H9 (cell line): ENCODE results near the gene ACTR2. TPM values are rescaled to one million over a fixed set of nuclear protein-coding genes. Genes with fewer than 3 reads are reported as not detected.
"Not testable (repeated sequence)": the region's sequence is repeated elsewhere in the genome, so short reads cannot be mapped to it uniquely, and the experiment has no call there.

Source experiments
- DNase-seq: peaks from one replicate; pipeline ENCODE4 v3.0.0-alpha.2; 2017
- H2AFZ ChIP-seq: one replicate; pipeline ENCODE4 v1.6.1; 2013; ENCODE audit warnings: mild to moderate bottlenecking, low read length, control low read depth, moderate library complexity
- H2AK5ac ChIP-seq: 2 replicates; pipeline ENCODE4 v1.6.1; 2013; ENCODE audit warnings: low read length, control low read depth, mixed read lengths; ENCODE audit not compliant: insufficient read length
- H2BK120ac ChIP-seq: one replicate; pipeline ENCODE4 v1.6.1; 2013; ENCODE audit warnings: low read depth, mild to moderate bottlenecking, low read length, control low read depth, inconsistent platforms; ENCODE audit not compliant: poor library complexity, severe bottlenecking
- H2BK12ac ChIP-seq: 2 replicates; pipeline ENCODE4 v1.6.1; 2013; ENCODE audit warnings: low read length, control low read depth, mixed read lengths, low read depth; ENCODE audit not compliant: insufficient read length
- H2BK15ac ChIP-seq: 2 replicates; pipeline ENCODE4 v1.6.1; 2013; ENCODE audit warnings: low read depth, low read length, control low read depth
- H2BK20ac ChIP-seq: one replicate; pipeline ENCODE4 v1.6.1; 2013; ENCODE audit warnings: low read depth, mild to moderate bottlenecking, low read length, control low read depth, inconsistent platforms; ENCODE audit not compliant: poor library complexity, severe bottlenecking
- H2BK5ac ChIP-seq: 2 replicates; pipeline ENCODE4 v1.6.1; 2013; ENCODE audit warnings: low read length, control low read depth, mixed read lengths; ENCODE audit not compliant: insufficient read length
- H3K14ac ChIP-seq: 2 replicates; pipeline ENCODE4 v1.6.1; 2013; ENCODE audit warnings: low read length, control low read depth; ENCODE audit not compliant: insufficient read depth
- H3K18ac ChIP-seq: 2 replicates; pipeline ENCODE4 v1.6.1; 2013; ENCODE audit warnings: low read depth, mild to moderate bottlenecking, mixed read lengths, low read length, control low read depth; ENCODE audit not compliant: insufficient read length
- H3K23ac ChIP-seq: 2 replicates; pipeline ENCODE4 v1.6.1; 2013; ENCODE audit warnings: low read length, control low read depth, mixed read lengths, low read depth; ENCODE audit not compliant: insufficient read length
- H3K23me2 ChIP-seq: 2 replicates; pipeline ENCODE4 v1.6.1; 2013; ENCODE audit warnings: low read depth, mild to moderate bottlenecking, mixed read lengths, low read length, control low read depth; ENCODE audit not compliant: insufficient read length, poor library complexity, severe bottlenecking
- H3K27ac ChIP-seq: 2 replicates; pipeline ENCODE4 v1.5.1; 2013; ENCODE audit warnings: low read length, control low read depth, mixed read lengths, low read depth; ENCODE audit not compliant: insufficient read length
- H3K27me3 ChIP-seq: 2 replicates; pipeline ENCODE4 v1.6.1; 2013; ENCODE audit warnings: low read length, control low read depth, inconsistent platforms; ENCODE audit not compliant: insufficient read depth
- H3K4ac ChIP-seq: 2 replicates; pipeline ENCODE4 v1.6.1; 2013; ENCODE audit warnings: low read depth, mild to moderate bottlenecking, control low read depth, inconsistent platforms, low read length, moderate library complexity
- H3K4me1 ChIP-seq: 2 replicates; pipeline ENCODE4 v1.6.1; 2013; ENCODE audit warnings: low read length, control low read depth, inconsistent platforms; ENCODE audit not compliant: insufficient read depth
- H3K4me2 ChIP-seq: 2 replicates; pipeline ENCODE4 v1.6.1; 2013; ENCODE audit warnings: low read length, control low read depth, mixed read lengths; ENCODE audit not compliant: insufficient read length, insufficient read depth
- H3K56ac ChIP-seq: 2 replicates; pipeline ENCODE4 v1.6.1; 2013; ENCODE audit warnings: low read depth, mild to moderate bottlenecking, mixed read lengths, low read length, control low read depth; ENCODE audit not compliant: insufficient read length
- H3K79me1 ChIP-seq: 2 replicates; pipeline ENCODE4 v1.6.1; 2013; ENCODE audit warnings: low read depth, mild to moderate bottlenecking, moderate library complexity, low read length, control low read depth, inconsistent platforms; ENCODE audit not compliant: insufficient read depth, poor library complexity, severe bottlenecking
- H3K79me2 ChIP-seq: 2 replicates; pipeline ENCODE4 v1.6.1; 2013; ENCODE audit warnings: low read length, control low read depth, inconsistent platforms; ENCODE audit not compliant: insufficient read depth
- H3K9ac ChIP-seq: 2 replicates; pipeline ENCODE4 v1.6.1; 2013; ENCODE audit warnings: low read length, control low read depth, mixed read lengths; ENCODE audit not compliant: insufficient read length; ENCODE audit errors: extremely low read depth
- H3K9me3 ChIP-seq: one replicate; pipeline ENCODE4 v1.6.1; 2013; ENCODE audit warnings: low read depth, low read length, inconsistent platforms; ENCODE audit not compliant: control insufficient read depth
- H3T11ph ChIP-seq: one replicate; pipeline ENCODE4 v1.6.1; 2013; ENCODE audit warnings: mild to moderate bottlenecking, low read length, control low read depth, inconsistent platforms
- H4K20me1 ChIP-seq: one replicate; pipeline ENCODE4 v1.6.1; 2013; ENCODE audit not compliant: control insufficient read depth, insufficient read length, insufficient read depth
- H4K5ac ChIP-seq: 2 replicates; pipeline ENCODE4 v1.6.1; 2013; ENCODE audit warnings: low read depth, mild to moderate bottlenecking, mixed read lengths, low read length, control low read depth; ENCODE audit not compliant: insufficient read length
- H4K8ac ChIP-seq: replicated peaks from 2 replicates; pipeline ENCODE4 v1.6.1; 2013; ENCODE audit warnings: low read length, control low read depth, mixed read lengths, low read depth; ENCODE audit not compliant: insufficient read length
- H4K91ac ChIP-seq: 2 replicates; pipeline ENCODE4 v1.6.1; 2013; ENCODE audit warnings: low read depth, mild to moderate bottlenecking, moderate library complexity, mixed read lengths, low read length, control low read depth; ENCODE audit not compliant: insufficient read length
- H3K27ac Mint-ChIP-seq, 3 experiments: 2 replicates in 2 of 3; 3 replicates in 1 of 3; pipeline ENCODE4 v1.8.0; 2020 to 2021; ENCODE audit warnings: mixed read lengths in 3 of 3, mild to moderate bottlenecking in 1 of 3, moderate library complexity in 1 of 3
- H3K27me3 Mint-ChIP-seq: 2 replicates; pipeline ENCODE4 v1.8.0; 2021; ENCODE audit warnings: low read depth, mild to moderate bottlenecking, moderate library complexity, mixed read lengths
- H3K36me3 Mint-ChIP-seq, 3 experiments: 2 replicates in 2 of 3; 3 replicates in 1 of 3; pipeline ENCODE4 v1.8.0; 2020 to 2021; ENCODE audit warnings: low read depth in 3 of 3, mixed read lengths in 3 of 3; ENCODE audit not compliant: insufficient read depth in 1 of 3
- H3K4me1 Mint-ChIP-seq, 2 experiments: 2 replicates each; pipeline ENCODE4 v1.8.0; 2020; ENCODE audit warnings: mixed read lengths in 2 of 2
- H3K4me3 Mint-ChIP-seq, 2 experiments: 2 replicates in 1 of 2; 3 replicates in 1 of 2; pipeline ENCODE4 v1.8.0; 2020 to 2021; ENCODE audit warnings: mild to moderate bottlenecking in 2 of 2, mixed read lengths in 2 of 2, moderate library complexity in 1 of 2
- H3K9me3 Mint-ChIP-seq, 2 experiments: 2 replicates in 1 of 2; 3 replicates in 1 of 2; pipeline ENCODE4 v1.8.0; 2020; ENCODE audit warnings: mild to moderate bottlenecking in 2 of 2, mixed read lengths in 2 of 2, moderate library complexity in 1 of 2
- CTCF ChIP-seq: fragments of 200-600 bp; sonication (generic); conservative IDR thresholded peaks from 3 replicates; pipeline ENCODE4 v1.8.0; 2021; ENCODE audit warnings: antibody characterized with exemption, mild to moderate bottlenecking
- WGBS: extraction: QIAGEN DNeasy Blood & Tissue Kit; methylation state at CpG from one replicate; pipeline ENCODE4 v1.1.7; 2013; ENCODE audit warnings: missing lambda C conversion rate, low lambda C conversion rate, mixed read lengths; ENCODE audit not compliant: insufficient read length; ENCODE audit errors: extremely low coverage; 5-methylcytosine and 5-hydroxymethylcytosine counted together
- total RNA-seq: library from RNA; stranded (reverse); gene quantifications from 2 replicates; pipeline ENCODE4 v1.2.1, GENCODE V29; 2021

ACTR2 gene
- total RNA-seq, 1 experiment from 2014 or later = 176 TPM

DNA sequence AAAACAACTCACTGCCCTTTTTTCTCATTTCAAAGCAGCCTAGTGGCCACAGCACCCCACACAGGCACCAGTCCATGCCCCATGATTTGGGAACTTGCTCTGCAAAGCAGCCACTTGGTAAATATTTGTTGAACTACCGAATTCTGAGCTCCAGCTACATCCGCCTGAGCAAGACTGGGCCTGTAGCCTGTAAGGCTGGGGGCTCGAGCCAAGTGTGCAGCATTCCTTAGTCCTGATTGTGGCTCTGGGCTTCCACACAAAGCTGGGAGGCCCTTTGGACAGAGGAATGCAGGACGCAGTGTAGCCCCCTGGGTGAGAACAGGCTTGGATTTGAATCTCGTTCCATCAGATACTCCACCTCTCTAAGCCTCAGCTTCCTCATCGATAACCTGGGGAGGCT, 88.4 kb downstream of the ACTR2 start:
- no peak overlapping the region for H3T11ph ChIP-seq
- Mint-ChIP-seq H3K27me3 (no peaks in the 10 kb centered on the region), H3K36me3 (peaks cover 14 to 33% (median 19%) of the 10 kb centered on the region in 3 experiments; a peak in 6 of 7 replicates), H3K4me3 (no peak overlapping the region), H3K4me1 (no peaks in the 10 kb centered on the region), H3K27ac (no peak overlapping the region), H3K9me3 (no peaks in the 10 kb centered on the region)
- no peaks in the 10 kb centered on the region for H3K27me3 ChIP-seq
- no peak overlapping the region for H4K8ac ChIP-seq
- no peaks in the 10 kb centered on the region for H3K4me1 ChIP-seq
- H3K56ac ChIP-seq = no peak overlapping the region
- H3K23ac ChIP-seq = no peak overlapping the region
- H3K23me2 ChIP-seq = no peaks in the 10 kb centered on the region
- H4K20me1 ChIP-seq = no peaks in the 10 kb centered on the region
- H2BK20ac ChIP-seq = no peak overlapping the region
- no peak overlapping the region for H4K5ac ChIP-seq
- H2BK120ac ChIP-seq = no peak overlapping the region
- no CpG with 5 or more reads among the region's 6 CpGs for WGBS
- H2AK5ac ChIP-seq = no peak overlapping the region
- H3K18ac ChIP-seq = no peak overlapping the region
- no peak overlapping the region for H3K4me2 ChIP-seq
- H3K14ac ChIP-seq = no peak overlapping the region
- no peak overlapping the region for H2AFZ ChIP-seq
- H2BK5ac ChIP-seq = no peak overlapping the region
- H3K4ac ChIP-seq = no peak overlapping the region
- no peak for TF ChIP-seq CTCF
- no peaks in the 10 kb centered on the region for H3K9me3 ChIP-seq
- DNase-seq = no peak
- H2BK15ac ChIP-seq = no peak overlapping the region
- H3K9ac ChIP-seq = no peak overlapping the region
- no peak overlapping the region for H2BK12ac ChIP-seq
- H3K79me2 ChIP-seq = no peaks in the 10 kb centered on the region
- no peaks in the 10 kb centered on the region for H3K79me1 ChIP-seq
- no peak overlapping the region for H4K91ac ChIP-seq
- no peak overlapping the region for H3K27ac ChIP-seq

DNA sequence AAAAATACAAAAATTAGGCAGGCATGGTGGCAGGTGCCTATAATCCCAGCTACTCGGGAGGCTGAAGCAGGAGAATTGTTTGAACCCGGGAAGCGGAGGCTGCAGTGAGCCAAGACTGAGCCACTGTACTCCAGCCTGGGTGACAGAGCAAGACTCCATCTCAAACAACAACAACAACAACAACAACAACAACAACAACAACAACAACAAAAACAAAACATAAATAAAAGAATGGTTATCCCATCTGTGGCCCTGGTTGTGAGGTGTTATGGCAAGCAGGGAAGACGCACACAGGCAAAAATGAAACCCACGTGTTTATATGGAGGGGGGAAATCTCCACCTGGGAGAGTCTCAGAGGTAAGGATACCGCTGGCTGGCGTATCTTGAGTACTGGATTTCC, 89.7 kb downstream of the ACTR2 start:
- not testable (repeated sequence) for H3K27me3 ChIP-seq, H3K27ac Mint-ChIP-seq, H4K20me1 ChIP-seq, H3K9ac ChIP-seq, H3K4me2 ChIP-seq, H2BK120ac ChIP-seq, H3K27ac ChIP-seq, H3K4me1 Mint-ChIP-seq, H3K9me3 ChIP-seq, H3T11ph ChIP-seq, H2BK5ac ChIP-seq, H4K5ac ChIP-seq, H4K91ac ChIP-seq, H3K79me1 ChIP-seq, H3K4me3 Mint-ChIP-seq, DNase-seq, H3K18ac ChIP-seq, H4K8ac ChIP-seq, H3K4me1 ChIP-seq, H3K56ac ChIP-seq, H3K79me2 ChIP-seq, H3K23me2 ChIP-seq, H3K14ac ChIP-seq, H2AK5ac ChIP-seq, H2BK15ac ChIP-seq, H3K27me3 Mint-ChIP-seq, H2BK20ac ChIP-seq, H3K9me3 Mint-ChIP-seq, H2BK12ac ChIP-seq, H2AFZ ChIP-seq, H3K23ac ChIP-seq, H3K4ac ChIP-seq
- peaks cover 14 to 29% (median 19%) of the 10 kb centered on the region in 3 experiments; a peak in 6 of 7 replicates for H3K36me3 Mint-ChIP-seq
- no CpG with 5 or more reads among the region's 7 CpGs for WGBS
